RWPE1 (cell line): ENCODE data around the gene NBPF26.
"Not testable (repeated sequence)": the region's sequence is repeated elsewhere in the genome, so short reads cannot be mapped to it uniquely, and the experiment has no call there.

Experiments
- CTCF ChIA-PET: fragments of 350-600 bp; sonication (Branson Sonifier 250); formaldehyde crosslinking; extraction: SDS; loops from one replicate; lab custom pipeline; 2021; lab: Yijun Ruan, JAX
- POLR2A ChIA-PET: fragments of 400-600 bp; formaldehyde crosslinking; extraction: SDS; loops from one replicate; lab custom pipeline; 2020; ENCODE audit warnings: antibody characterized with exemption; ENCODE audit not compliant: low non-redundant PET; lab: Yijun Ruan, JAX
- DNase-seq: peaks from one replicate; pipeline ENCODE4 v3.0.0; 2012; ENCODE audit warnings: low spot score
- H3K27ac ChIP-seq: fragments of 450-650 bp; 2 replicates; pipeline ENCODE4 v1.5.1; 2017
- CTCF ChIP-seq: fragments of 450-650 bp; conservative IDR thresholded peaks from 2 replicates; pipeline ENCODE4 v1.5.1; 2017; ENCODE audit warnings: low read depth, mild to moderate bottlenecking

The NBPF26 gene

DNA sequence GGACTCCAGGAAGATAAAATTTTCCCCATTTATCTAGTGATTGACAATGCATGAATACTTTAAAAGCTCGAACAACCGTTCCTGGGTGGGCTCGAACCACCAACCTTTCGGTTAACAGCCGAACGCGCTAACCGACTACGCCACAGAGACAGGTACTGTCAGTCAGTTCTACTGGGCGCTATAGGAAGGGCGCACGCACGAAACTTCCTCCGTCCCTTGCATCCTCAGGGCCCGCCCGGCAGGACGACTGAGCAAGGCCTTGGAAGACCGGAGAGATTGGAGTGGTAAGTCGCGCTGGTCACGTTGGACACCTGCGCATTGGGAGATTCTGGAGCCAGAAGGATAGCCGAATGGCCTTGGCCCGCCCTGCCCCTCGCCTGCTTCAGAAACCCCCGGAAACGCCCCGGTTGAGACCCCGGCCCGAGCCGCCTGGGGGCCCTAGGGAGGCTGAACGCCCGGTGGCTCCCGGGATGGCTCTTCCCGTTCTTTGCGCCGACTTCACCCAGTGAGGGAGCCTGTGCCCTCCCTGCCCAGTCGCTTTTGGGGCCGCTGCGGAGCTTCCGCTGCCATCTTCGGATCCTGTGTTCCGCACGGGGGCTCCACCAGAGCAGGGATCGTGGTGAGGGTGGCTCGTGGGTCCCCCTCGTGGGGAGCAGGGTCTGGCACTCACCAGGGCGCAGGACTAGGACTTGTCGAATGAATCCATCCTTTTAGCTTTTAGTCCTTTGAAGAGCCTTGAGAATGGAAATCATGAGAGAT is 120.6 kb downstream of the NBPF26 start:
- H3K27ac ChIP-seq = peak overlapping the region; percentile 78
- DNase-seq, POLR2A ChIA-PET, CTCF ChIA-PET: not testable (repeated sequence)
- TF ChIP-seq CTCF = peak; percentile 37; the same call in 1 of the 2 replicates

DNA sequence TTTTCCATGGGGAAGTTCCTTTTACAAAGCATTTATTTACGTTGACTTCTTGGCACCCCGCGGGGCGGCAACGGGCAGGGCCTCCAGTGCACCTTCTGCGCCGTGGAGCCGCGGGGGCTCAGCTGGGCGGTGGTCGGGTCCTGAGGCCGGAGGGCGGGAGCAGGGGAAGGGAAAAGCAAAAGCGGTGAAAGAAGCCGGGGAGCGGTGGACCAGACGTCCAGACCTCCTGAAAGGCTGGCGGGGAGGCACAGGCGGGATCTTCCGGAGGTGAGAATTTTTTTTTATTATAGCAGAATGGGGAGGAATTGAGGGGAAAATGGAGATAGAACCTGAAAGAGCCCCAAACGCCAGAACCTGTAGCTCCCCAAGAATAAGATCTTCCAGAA is 121.2 kb downstream of the NBPF26 start:
- POLR2A ChIA-PET, DNase-seq, CTCF ChIA-PET: not testable (repeated sequence)
- peak overlapping the region; percentile 78 for H3K27ac ChIP-seq

- POLR2A ChIA-PET, CTCF ChIA-PET, DNase-seq: not testable (repeated sequence)
- H3K27ac ChIP-seq = peak overlapping the region; percentile 80
Observed at GRCh38 chr1:120849400-120850286, 125.9 kb downstream of the NBPF26 start.

DNA sequence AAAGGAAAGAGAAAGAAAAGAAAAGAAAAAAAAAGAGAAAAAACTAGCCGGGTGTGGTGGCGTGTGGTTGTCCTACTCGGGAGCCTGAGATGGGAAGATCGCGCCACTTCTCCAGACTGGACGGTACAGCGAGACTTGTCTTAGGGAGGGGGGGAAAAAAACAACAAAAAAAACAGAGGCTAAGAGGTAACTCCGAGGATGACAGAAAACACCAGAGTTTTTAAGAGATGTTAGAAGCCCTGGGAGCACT is 126.5 kb downstream of the NBPF26 start:
- DNase-seq, CTCF ChIA-PET, POLR2A ChIA-PET: not testable (repeated sequence)
- peak overlapping the region; percentile 80 for H3K27ac ChIP-seq

DNA sequence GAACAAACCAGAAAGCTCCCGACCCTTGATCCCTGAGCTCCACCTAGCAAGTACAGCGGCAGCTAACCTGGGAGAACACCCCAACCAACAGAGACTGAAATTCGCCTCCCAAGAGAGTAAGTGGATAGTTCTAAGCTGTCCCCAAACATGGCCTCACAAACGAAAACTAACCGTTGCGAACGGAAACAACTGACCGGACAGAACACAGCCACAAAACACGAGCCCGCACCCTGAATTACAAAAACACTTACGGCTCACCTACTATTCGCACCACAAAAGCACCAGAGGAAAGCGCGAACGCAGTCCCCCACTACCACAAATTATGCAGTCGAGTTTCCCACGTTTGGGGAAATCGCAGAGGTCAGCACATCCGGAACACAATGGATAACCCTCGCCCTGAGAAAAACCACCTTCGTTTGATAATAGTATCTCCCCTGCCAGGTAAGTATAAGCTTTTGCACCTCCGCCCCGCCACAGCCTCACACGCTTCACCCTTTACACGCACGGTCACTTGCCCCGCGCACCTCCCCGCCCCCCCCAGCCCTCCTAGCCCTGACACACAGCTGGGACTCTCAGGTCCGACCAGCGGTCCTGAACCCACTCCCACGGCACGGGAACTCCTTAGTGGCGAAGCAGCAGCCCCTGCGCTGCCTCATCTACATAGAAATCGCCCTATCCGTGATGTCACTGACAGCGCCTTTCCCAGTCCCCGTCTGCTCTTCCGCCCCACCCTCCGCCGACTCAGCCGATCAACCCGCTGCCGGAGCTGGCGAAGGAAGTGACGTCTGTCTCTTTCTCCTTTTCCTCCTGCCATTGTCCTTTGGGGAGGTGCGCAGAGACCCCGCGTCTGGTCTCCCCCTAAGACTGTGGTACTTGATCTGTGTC is 127.0 kb downstream of the NBPF26 start:
- DNase-seq, POLR2A ChIA-PET, CTCF ChIA-PET: not testable (repeated sequence)
- peak overlapping the region; percentile 80 for H3K27ac ChIP-seq

DNA sequence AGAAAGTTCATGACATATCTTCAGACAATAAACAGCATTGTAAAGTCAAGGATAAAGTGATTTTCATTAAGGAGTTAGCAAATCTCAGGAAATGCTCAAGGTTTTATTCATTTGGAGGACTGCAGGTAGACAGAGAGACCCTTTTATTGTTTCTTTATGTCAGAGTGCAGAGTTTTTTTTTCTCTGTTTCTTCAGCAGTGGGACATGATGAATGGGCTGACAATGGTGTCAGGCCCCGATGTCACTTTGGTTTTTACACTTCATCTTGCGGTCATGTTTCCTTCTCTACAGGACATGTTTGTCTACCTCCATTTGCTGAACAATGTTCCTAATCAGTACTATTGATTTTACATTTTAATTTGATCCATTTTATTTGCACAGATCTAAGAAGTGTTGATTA is 134.4 kb downstream of the NBPF26 start:
- DNase-seq, POLR2A ChIA-PET, CTCF ChIA-PET, H3K27ac ChIP-seq: not testable (repeated sequence)

- H3K27ac ChIP-seq, DNase-seq, CTCF ChIA-PET, POLR2A ChIA-PET: not testable (repeated sequence)
Observed at GRCh38 chr1:120859615-120860234, 136.0 kb downstream of the NBPF26 start.

DNA sequence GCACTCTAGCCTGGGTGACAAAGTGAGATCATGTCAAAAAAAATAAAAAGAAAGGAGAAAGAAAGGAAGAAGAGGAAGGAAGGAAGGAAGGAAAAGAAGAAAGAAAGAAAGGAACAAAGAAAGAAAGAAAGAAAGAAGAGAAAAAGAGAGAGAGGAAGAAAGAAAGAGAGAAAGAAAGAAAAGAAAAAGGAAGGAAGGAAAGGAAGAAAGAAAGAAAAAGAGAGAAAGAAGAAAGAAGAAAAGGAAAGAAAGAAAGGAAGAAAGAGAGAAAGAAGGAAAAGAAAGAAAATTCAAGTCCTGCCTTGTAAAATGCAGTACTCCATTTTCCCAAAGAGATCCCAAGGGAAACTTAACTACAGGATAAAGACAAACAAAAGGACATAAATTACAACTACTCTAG is 154.5 kb downstream of the NBPF26 start:
- DNase-seq, CTCF ChIA-PET, H3K27ac ChIP-seq, POLR2A ChIA-PET: not testable (repeated sequence)

DNA sequence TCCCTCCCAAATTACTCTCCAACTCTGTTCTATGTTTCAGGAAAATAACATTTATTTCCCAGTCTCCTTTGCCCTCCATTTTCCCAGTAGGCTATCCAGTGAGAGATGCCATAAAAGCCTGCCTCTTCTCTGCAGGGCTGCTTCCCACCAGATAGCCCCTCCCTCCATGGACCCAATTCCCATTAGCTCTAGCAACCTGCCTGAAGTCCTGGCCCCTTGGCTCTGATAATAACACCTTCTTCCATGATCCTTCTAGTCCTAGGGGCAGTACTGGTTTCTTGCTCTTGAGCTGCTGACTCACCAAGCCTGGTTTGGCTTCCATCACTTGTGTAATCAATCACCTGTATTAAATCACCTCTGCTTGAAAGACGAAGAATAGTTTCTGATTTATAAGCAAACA is 156.3 kb downstream of the NBPF26 start:
- CTCF ChIA-PET, POLR2A ChIA-PET, H3K27ac ChIP-seq: not testable (repeated sequence)
- DNase-seq = peak; percentile 0

- CTCF ChIA-PET, POLR2A ChIA-PET, H3K27ac ChIP-seq, DNase-seq: not testable (repeated sequence)
Observed at GRCh38 chr1:120881934-120882333, 158.2 kb downstream of the NBPF26 start.
